Endodermal cell (in vitro differentiated cells): ENCODE results near the gene NID2. TPM values are rescaled to one million over a fixed set of nuclear protein-coding genes. Genes with fewer than 3 reads are reported as not detected.

Experiments used
- DNase-seq: peaks from one replicate; pipeline ENCODE4 v3.0.0-alpha.2; 2017
- H3K27ac ChIP-seq: 2 replicates; pipeline ENCODE4 v1.5.1; 2013; ENCODE audit warnings: mild to moderate bottlenecking, low read depth, low read length, moderate library complexity
- H3K27me3 ChIP-seq: 2 replicates; pipeline ENCODE4 v1.6.1; 2013; ENCODE audit warnings: mild to moderate bottlenecking, low read length, moderate library complexity; ENCODE audit not compliant: insufficient read depth, control insufficient read depth, poor library complexity, severe bottlenecking
- H3K36me3 ChIP-seq: 2 replicates; pipeline ENCODE4 v1.7.0; 2013; ENCODE audit warnings: mild to moderate bottlenecking, low read length, moderate library complexity; ENCODE audit not compliant: control insufficient read depth, insufficient read depth
- H3K4me1 ChIP-seq: one replicate; pipeline ENCODE4 v1.7.0; 2013; ENCODE audit warnings: low read length; ENCODE audit not compliant: control insufficient read depth, insufficient read depth
- H3K4me3 ChIP-seq: 2 replicates; pipeline ENCODE4 v1.5.1; 2013; ENCODE audit warnings: mild to moderate bottlenecking, low read length, moderate library complexity
- H3K9ac ChIP-seq: 2 replicates; pipeline ENCODE4 v1.6.1; 2013; ENCODE audit warnings: mild to moderate bottlenecking, low read length, moderate library complexity; ENCODE audit not compliant: poor library complexity, severe bottlenecking; ENCODE audit errors: extremely low read depth
- H3K9me3 ChIP-seq: 2 replicates; pipeline ENCODE4 v1.6.1; 2013; ENCODE audit warnings: mild to moderate bottlenecking, low read length, moderate library complexity; ENCODE audit not compliant: control insufficient read depth
- H3K27ac Mint-ChIP-seq: 2 replicates; pipeline ENCODE4 v1.8.0; 2020; ENCODE audit warnings: mixed read lengths
- H3K27me3 Mint-ChIP-seq: 2 replicates; pipeline ENCODE4 v1.8.0; 2021; ENCODE audit warnings: mild to moderate bottlenecking, mixed read lengths; ENCODE audit not compliant: insufficient read depth
- H3K36me3 Mint-ChIP-seq: 2 replicates; pipeline ENCODE4 v1.8.0; 2020; ENCODE audit warnings: low read depth, mixed read lengths
- H3K4me1 Mint-ChIP-seq: 2 replicates; pipeline ENCODE4 v1.8.0; 2020; ENCODE audit warnings: mixed read lengths
- H3K4me3 Mint-ChIP-seq: 2 replicates; pipeline ENCODE4 v1.8.0; 2020; ENCODE audit warnings: mild to moderate bottlenecking, moderate library complexity, mixed read lengths
- H3K9me3 Mint-ChIP-seq: 2 replicates; pipeline ENCODE4 v1.8.0; 2020; ENCODE audit warnings: mild to moderate bottlenecking, mixed read lengths
- CTCF ChIP-seq: fragments of 200-600 bp; sonication (generic); conservative IDR thresholded peaks from 2 replicates; pipeline ENCODE4 v1.5.0; 2021; ENCODE audit warnings: antibody characterized with exemption, mild to moderate bottlenecking
- WGBS, 2 experiments: methylation state at CpG; one replicate each; pipeline versions ENCODE4 v1.1.5 to v1.1.7; 2013; ENCODE audit warnings: missing lambda C conversion rate in 2 of 2, mixed read lengths in 1 of 2; ENCODE audit not compliant: insufficient coverage in 1 of 2, insufficient read length in 1 of 2; 5-methylcytosine and 5-hydroxymethylcytosine counted together
- total RNA-seq, 2 donors: library from RNA; stranded (reverse); fragmentation: NEBNext Ultra II Directional in 1 of 2; extraction: Animal tissue kit (Norgen Biotek cat#: 25700) in 1 of 2; gene quantifications; 2 replicates in 1 of 2; 3 replicates in 1 of 2; pipeline ENCODE4 v1.2.1, GENCODE V29; 2021

Gene NID2
- total RNA-seq, 2 donors from 2014 or later = 1.7 to 2.9 TPM

- Mint-ChIP-seq H3K27me3 (no peaks in the 10 kb centered on the region), H3K36me3 (peaks cover 13% of the 10 kb centered on the region), H3K4me1 (peaks cover 35% of the 10 kb centered on the region), H3K9me3 (no peaks in the 10 kb centered on the region), H3K4me3 (no peak overlapping the region), H3K27ac (no peak overlapping the region)
- Histone ChIP-seq H3K4me3 (no peak overlapping the region), H3K9me3 (no peaks in the 10 kb centered on the region), H3K27me3 (no peaks in the 10 kb centered on the region), H3K27ac (no peak overlapping the region), H3K9ac (no peak overlapping the region), H3K36me3 (peaks cover 26% of the 10 kb centered on the region), H3K4me1 (no peaks in the 10 kb centered on the region)
- DNase-seq = no peak
- WGBS, 2 experiments = 90% methylated on average over 9 to 15 of the region's 15 CpGs
- no peak for TF ChIP-seq CTCF
Observed at GRCh38 chr14:52014601-52015267, 54.1 kb downstream of the NID2 start.

GRCh38 chr14:52013984-52014600 lies 54.8 kb downstream of the NID2 start:
- H3K27me3 ChIP-seq = no peaks in the 10 kb centered on the region
- peak; percentile 76 for TF ChIP-seq CTCF
- DNase-seq = peak; percentile 88
- Mint-ChIP-seq H3K4me3 (no peak overlapping the region), H3K4me1 (peaks cover 34% of the 10 kb centered on the region), H3K9me3 (no peaks in the 10 kb centered on the region), H3K27me3 (no peaks in the 10 kb centered on the region), H3K27ac (no peak overlapping the region), H3K36me3 (peaks cover 15% of the 10 kb centered on the region)
- H3K9ac ChIP-seq = no peak overlapping the region
- no peak overlapping the region for H3K4me3 ChIP-seq
- no peaks in the 10 kb centered on the region for H3K4me1 ChIP-seq
- no peaks in the 10 kb centered on the region for H3K9me3 ChIP-seq
- no peak overlapping the region for H3K27ac ChIP-seq
- WGBS, 2 experiments = 80% methylated on average over 11 of the region's 11 CpGs; no CpG with 5 or more reads in 1 of the 2 experiments
- peaks cover 32% of the 10 kb centered on the region for H3K36me3 ChIP-seq

- Mint-ChIP-seq H3K4me3 (no peak overlapping the region), H3K36me3 (peaks cover 29% of the 10 kb centered on the region), H3K27ac (no peak overlapping the region), H3K4me1 (peaks cover 31% of the 10 kb centered on the region), H3K9me3 (no peaks in the 10 kb centered on the region), H3K27me3 (no peaks in the 10 kb centered on the region)
- Histone ChIP-seq H3K9me3 (no peaks in the 10 kb centered on the region), H3K27ac (no peak overlapping the region), H3K4me1 (no peaks in the 10 kb centered on the region), H3K9ac (no peak overlapping the region), H3K4me3 (no peak overlapping the region), H3K27me3 (no peaks in the 10 kb centered on the region), H3K36me3 (peaks cover 47% of the 10 kb centered on the region)
- peak; percentile 23 for TF ChIP-seq CTCF
- 87 to 89% methylated on average over 3 to 4 of the region's 4 CpGs for WGBS, 2 experiments
- no peak for DNase-seq
Observed at GRCh38 chr14:52012635-52013034, 56.2 kb downstream of the NID2 start.
